Neural progenitor cell (in vitro differentiated cells): ENCODE results near the gene TACC3. TPM values are rescaled to one million over a fixed set of nuclear protein-coding genes. Genes with fewer than 3 reads are reported as not detected.

ENCODE experiments used
- DNase-seq: peaks from one replicate; pipeline ENCODE4 v3.0.0-alpha.2; 2016; ENCODE audit warnings: low spot score
- H2AFZ ChIP-seq: fragments of 200-600 bp; sonication (generic); replicated peaks from 2 replicates; pipeline ENCODE4 v1.6.1; 2016; ENCODE audit warnings: antibody characterized with exemption
- H3F3A ChIP-seq: fragments of 200-600 bp; sonication (generic); 2 replicates; pipeline ENCODE4 v1.6.1; 2016; ENCODE audit warnings: antibody characterized with exemption, low read depth
- H3K27ac ChIP-seq: fragments of 200-600 bp; sonication (generic); 2 replicates; pipeline ENCODE4 v1.5.1; 2016; ENCODE audit warnings: mild to moderate bottlenecking
- H3K27me3 ChIP-seq: fragments of 200-600 bp; sonication (generic); 2 replicates; pipeline ENCODE4 v1.6.1; 2016; ENCODE audit warnings: mild to moderate bottlenecking, moderate library complexity
- H3K36me3 ChIP-seq: fragments of 200-600 bp; sonication (generic); 2 replicates; pipeline ENCODE4 v1.5.1; 2016
- H3K4me1 ChIP-seq: fragments of 200-600 bp; sonication (generic); 2 replicates; pipeline ENCODE4 v1.6.1; 2016; ENCODE audit warnings: mixed run types
- H3K4me2 ChIP-seq: fragments of 200-600 bp; sonication (generic); 2 replicates; pipeline ENCODE4 v1.6.1; 2016
- H3K4me3 ChIP-seq: fragments of 200-600 bp; sonication (generic); 2 replicates; pipeline ENCODE4 v1.5.1; 2016
- H3K79me2 ChIP-seq: fragments of 200-600 bp; sonication (generic); 2 replicates; pipeline ENCODE4 v1.6.1; 2016; ENCODE audit warnings: low read depth
- H3K9ac ChIP-seq: fragments of 200-600 bp; sonication (generic); 2 replicates; pipeline ENCODE4 v1.6.1; 2016
- H3K9me3 ChIP-seq: fragments of 200-600 bp; sonication (generic); 2 replicates; pipeline ENCODE4 v1.5.1; 2016; ENCODE audit warnings: low read depth
- H4K20me1 ChIP-seq: fragments of 200-600 bp; sonication (generic); 2 replicates; pipeline ENCODE4 v1.6.1; 2016; ENCODE audit warnings: low read depth
- H3K27ac Mint-ChIP-seq: 3 replicates; pipeline ENCODE4 v1.8.0; 2021; ENCODE audit warnings: mixed read lengths
- H3K27me3 Mint-ChIP-seq: 2 replicates; pipeline ENCODE4 v1.8.0; 2022; ENCODE audit warnings: low read depth, mild to moderate bottlenecking, inconsistent platforms, moderate library complexity, mixed read lengths; ENCODE audit not compliant: insufficient read depth
- H3K36me3 Mint-ChIP-seq: 3 replicates; pipeline ENCODE4 v1.8.0; 2021; ENCODE audit warnings: mixed read lengths
- H3K4me1 Mint-ChIP-seq: 3 replicates; pipeline ENCODE4 v1.8.0; 2021; ENCODE audit warnings: mixed read lengths
- H3K4me3 Mint-ChIP-seq: 3 replicates; pipeline ENCODE4 v1.8.0; 2021; ENCODE audit warnings: mild to moderate bottlenecking, moderate library complexity, mixed read lengths
- H3K9me3 Mint-ChIP-seq: 3 replicates; pipeline ENCODE4 v1.8.0; 2020; ENCODE audit warnings: mixed read lengths
- CTCF ChIP-seq: fragments of 200-600 bp; sonication (generic); IDR thresholded peaks from 2 replicates; pipeline ENCODE4 v1.5.1; 2017; ENCODE audit warnings: antibody characterized with exemption, mild to moderate bottlenecking
- EZH2 ChIP-seq: fragments of 200-600 bp; sonication (generic); IDR thresholded peaks from 2 replicates; pipeline ENCODE4 v1.6.1; 2017; ENCODE audit warnings: antibody characterized with exemption, mild to moderate bottlenecking, moderate library complexity
- EZH2phosphoT487 ChIP-seq: fragments of 200-600 bp; sonication (generic); IDR thresholded peaks from 2 replicates; pipeline ENCODE4 v1.6.1; 2017; ENCODE audit warnings: antibody characterized with exemption
- total RNA-seq: library from RNA; depleted of rRNA; stranded (reverse); fragments of >200 nt; gene quantifications from 2 replicates; pipeline ENCODE4 v1.2.3, GENCODE V29; 2015; ENCODE audit warnings: low replicate concordance

The TACC3 gene
- total RNA-seq, 1 donor from 2014 or later, result 68.4 TPM

GRCh38 chr4:1686440-1687036 lies 34.8 kb upstream of the TACC3 start:
- H3K36me3 Mint-ChIP-seq, result peaks cover 14% of the 10 kb centered on the region
- DNase-seq, result no peak
- H3K27me3 Mint-ChIP-seq, result peaks cover 6% of the 10 kb centered on the region

GRCh38 chr4:1690698-1691097 lies 30.6 kb upstream of the TACC3 start:
- DNase-seq, result no peak
- Histone ChIP-seq H3K4me3 (no peak overlapping the region), H3F3A (peaks cover 39% of the 10 kb centered on the region), H3K4me1 (no peaks in the 10 kb centered on the region), H3K27ac (no peak overlapping the region), H3K79me2 (no peaks in the 10 kb centered on the region), H3K27me3 (no peaks in the 10 kb centered on the region), H3K9me3 (no peaks in the 10 kb centered on the region), H3K9ac (no peak overlapping the region), H2AFZ (no peak overlapping the region), H3K4me2 (no peak overlapping the region), H3K36me3 (peaks cover 8% of the 10 kb centered on the region), H4K20me1 (peaks cover 14% of the 10 kb centered on the region)
- H3K27ac Mint-ChIP-seq, result no peak overlapping the region
- no peak for TF ChIP-seq CTCF
- no peak for TF ChIP-seq EZH2phosphoT487
- TF ChIP-seq EZH2, result no peak
- peaks cover 2% of the 10 kb centered on the region for H3K27me3 Mint-ChIP-seq
- H3K36me3 Mint-ChIP-seq, result peaks cover 16% of the 10 kb centered on the region
- peaks cover 3% of the 10 kb centered on the region for H3K4me1 Mint-ChIP-seq
- no peak overlapping the region for H3K4me3 Mint-ChIP-seq
- no peaks in the 10 kb centered on the region for H3K9me3 Mint-ChIP-seq

More at GRCh38 chr4:1686440-1687036, 34.8 kb upstream of the TACC3 start:
- no peaks in the 10 kb centered on the region for H4K20me1 ChIP-seq
- peaks cover 21% of the 10 kb centered on the region for H3K27me3 ChIP-seq
- no peak overlapping the region for H3K27ac ChIP-seq
- H3F3A ChIP-seq, result peaks cover 41% of the 10 kb centered on the region
- no peak overlapping the region for H2AFZ ChIP-seq
- no peaks in the 10 kb centered on the region for H3K9me3 ChIP-seq
- H3K4me1 ChIP-seq, result no peaks in the 10 kb centered on the region
- TF ChIP-seq EZH2phosphoT487 (no peak), EZH2 (no peak), CTCF (no peak)
- no peak overlapping the region for H3K9ac ChIP-seq
- H3K4me3 ChIP-seq, result no peak overlapping the region
- Mint-ChIP-seq H3K9me3 (no peaks in the 10 kb centered on the region), H3K4me3 (peak overlapping the region; percentile 59), H3K4me1 (peaks cover 15% of the 10 kb centered on the region), H3K27ac (peak overlapping the region; percentile 93)
- H3K4me2 ChIP-seq, result no peak overlapping the region
- H3K36me3 ChIP-seq, result no peaks in the 10 kb centered on the region
- H3K79me2 ChIP-seq, result no peaks in the 10 kb centered on the region

- no peak overlapping the region for H3K27ac ChIP-seq
- Mint-ChIP-seq H3K9me3 (no peaks in the 10 kb centered on the region), H3K4me1 (no peaks in the 10 kb centered on the region), H3K36me3 (peaks cover 16% of the 10 kb centered on the region), H3K4me3 (no peak overlapping the region), H3K27ac (no peak overlapping the region), H3K27me3 (no peaks in the 10 kb centered on the region)
- H2AFZ ChIP-seq, result no peak overlapping the region
- H3K4me2 ChIP-seq, result no peak overlapping the region
- no peak for DNase-seq
- H3K9me3 ChIP-seq, result no peaks in the 10 kb centered on the region
- H4K20me1 ChIP-seq, result peaks cover 14% of the 10 kb centered on the region
- no peaks in the 10 kb centered on the region for H3K4me1 ChIP-seq
- peaks cover 8% of the 10 kb centered on the region for H3K36me3 ChIP-seq
- no peaks in the 10 kb centered on the region for H3K27me3 ChIP-seq
- no peak overlapping the region for H3K4me3 ChIP-seq
- no peak overlapping the region for H3K9ac ChIP-seq
- TF ChIP-seq EZH2 (no peak), EZH2phosphoT487 (no peak), CTCF (no peak)
- no peaks in the 10 kb centered on the region for H3K79me2 ChIP-seq
- H3F3A ChIP-seq, result peaks cover 31% of the 10 kb centered on the region
These were observed 29.5 kb upstream of the TACC3 start for GRCh38 chr4:1691737-1692373.
